EH (cell line): ENCODE measurements around the gene KCTD21.

ENCODE experiments used
- DNase-seq: peaks from one replicate; pipeline ENCODE4 v3.0.0-alpha.2; 2015; ENCODE audit warnings: low read depth

The KCTD21 gene

DNA sequence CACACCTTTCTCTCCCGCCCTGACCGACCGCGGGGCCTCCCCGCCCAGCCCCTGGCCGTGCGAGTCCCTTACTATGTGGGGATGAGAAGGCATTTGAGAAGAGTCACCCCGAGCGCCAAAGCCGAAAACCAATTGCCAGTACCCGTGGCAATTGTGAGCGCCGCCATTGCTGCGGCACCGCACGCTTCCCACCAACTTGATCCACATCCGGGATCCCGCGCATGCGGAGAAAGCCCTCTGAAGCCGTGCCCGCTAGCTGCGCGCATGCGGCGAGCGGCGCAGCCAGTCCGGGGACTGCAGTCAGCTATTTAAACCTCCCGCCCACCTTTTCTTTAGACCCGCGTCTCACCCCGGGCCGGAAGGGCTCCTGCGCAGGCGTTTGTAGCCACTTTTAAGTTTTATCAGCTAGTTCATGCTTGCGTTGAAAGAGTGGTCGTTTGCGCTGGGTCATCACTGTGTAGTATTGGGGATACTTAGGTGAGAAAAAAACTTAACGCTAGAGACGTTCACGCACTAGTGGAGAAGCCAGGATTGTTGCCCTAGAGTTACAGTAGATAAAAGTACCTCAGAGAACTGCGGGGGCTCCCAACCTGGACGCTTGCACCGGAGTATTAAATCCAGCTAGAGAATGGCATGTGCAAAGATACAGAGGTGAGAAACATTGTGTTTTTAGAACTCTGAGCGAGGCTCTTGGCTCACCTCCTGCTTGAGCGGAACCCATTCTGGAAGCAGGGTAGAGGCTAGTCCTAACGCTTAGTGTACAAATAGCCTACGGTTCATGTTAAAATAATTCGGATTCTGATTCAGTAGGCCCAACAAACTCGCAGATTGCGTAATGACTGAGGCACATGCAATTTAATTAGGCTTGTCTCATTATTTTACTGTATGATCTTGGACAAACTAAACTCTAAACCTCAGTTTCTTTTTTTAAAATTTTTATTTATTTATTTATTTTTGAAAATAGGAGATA lies 48.7 kb downstream of the KCTD21 start, which contains the start of gene ALG8:
TSS of gene ALG8 (minus strand) at position 205 of the 970 bp plus-strand sequence. CDS start at position 167, 38 bp downstream.
- peak; percentile 96 for DNase-seq

DNA sequence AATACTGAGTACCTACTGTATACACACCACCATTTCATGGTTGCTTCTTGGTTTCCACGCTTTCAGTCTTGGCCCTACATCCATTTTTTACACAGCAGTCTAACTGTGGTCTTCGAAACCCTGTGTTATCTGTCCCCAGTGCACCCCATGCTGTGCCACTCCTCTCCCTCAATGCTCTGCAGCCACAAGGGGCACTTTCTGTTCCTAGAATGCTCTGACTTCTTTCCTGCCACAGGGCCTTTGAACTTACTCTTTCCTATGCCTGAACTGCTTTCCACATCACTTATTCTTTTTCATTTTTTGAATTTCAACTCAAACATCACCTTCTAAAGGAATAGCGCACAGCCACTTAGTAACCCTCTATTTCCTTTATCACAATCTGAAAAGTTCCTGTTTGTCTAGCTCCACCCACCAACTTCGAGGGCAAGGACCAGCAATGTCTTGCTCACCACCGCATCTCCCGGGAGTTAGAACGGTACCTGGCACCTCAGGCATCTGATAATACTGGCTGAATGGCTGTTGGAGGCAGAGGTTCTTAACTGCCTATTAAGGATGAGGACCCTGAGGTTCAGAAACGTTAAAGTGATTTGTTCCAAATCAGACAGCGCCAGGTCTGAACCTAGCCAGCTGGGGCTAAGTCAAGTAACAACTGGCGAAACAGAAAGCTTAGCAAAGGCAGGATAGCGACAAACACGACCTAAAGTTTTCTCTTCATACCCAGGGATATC lies 49.6 kb downstream of the KCTD21 start:
- peak; percentile 37 for DNase-seq

DNA sequence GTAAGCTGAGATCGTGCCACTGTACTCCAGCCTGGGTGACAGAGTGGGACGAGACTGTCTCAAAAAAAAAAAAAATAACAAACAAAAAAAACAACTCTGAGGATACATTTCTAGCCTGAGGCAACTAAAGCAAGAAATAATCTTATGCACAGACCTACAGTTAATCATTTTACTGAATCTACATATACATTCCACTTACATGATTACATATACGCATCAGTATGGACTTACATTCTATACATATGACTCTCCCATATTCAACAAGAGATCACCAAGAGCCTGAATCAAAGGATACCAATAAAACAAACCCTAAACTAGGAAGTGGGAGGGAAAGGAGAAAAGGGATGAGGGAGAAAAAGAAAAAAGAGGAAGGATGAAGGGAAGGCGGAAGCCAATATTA lies 50.1 kb downstream of the KCTD21 start:
- DNase-seq = peak; percentile 12

DNA sequence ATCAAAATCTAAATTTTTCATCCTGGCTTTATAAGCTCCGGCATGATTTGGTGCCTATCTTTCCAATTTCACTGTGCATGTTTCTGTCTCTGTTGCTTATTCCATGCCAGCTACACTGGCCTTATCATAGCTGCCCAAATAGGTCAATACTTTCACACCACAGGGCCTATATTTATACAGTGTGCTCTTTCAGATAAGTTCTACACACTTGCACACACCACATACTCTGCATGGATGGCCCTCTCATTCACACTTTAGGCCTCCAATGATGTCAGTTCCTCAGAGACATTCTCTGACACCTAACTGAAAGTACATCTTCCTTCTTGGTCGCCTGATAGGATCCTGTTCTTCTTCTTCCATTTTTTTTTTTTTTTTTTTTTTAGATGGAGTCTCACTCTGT lies 56.0 kb downstream of the KCTD21 start:
- DNase-seq = no peak

DNA sequence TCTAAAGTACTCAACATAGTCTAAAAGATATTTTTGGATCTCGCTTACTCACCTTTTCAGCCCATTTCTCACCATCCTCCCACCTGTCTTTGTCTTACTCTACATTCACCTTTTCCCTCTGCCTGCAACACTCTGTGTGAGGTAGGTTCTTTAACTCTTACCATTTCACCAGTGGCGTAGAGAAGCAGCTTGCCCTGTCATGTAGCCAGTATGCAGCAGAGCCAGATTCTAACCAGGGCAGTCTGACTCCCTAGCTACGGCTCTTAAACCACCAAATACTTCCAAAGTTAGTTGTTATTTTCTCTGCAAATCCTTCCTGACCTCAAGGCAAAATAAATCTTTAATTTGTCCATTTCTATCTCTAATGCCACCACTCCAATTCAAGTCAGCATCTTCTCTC lies 56.5 kb downstream of the KCTD21 start:
- peak; percentile 37 for DNase-seq

DNA sequence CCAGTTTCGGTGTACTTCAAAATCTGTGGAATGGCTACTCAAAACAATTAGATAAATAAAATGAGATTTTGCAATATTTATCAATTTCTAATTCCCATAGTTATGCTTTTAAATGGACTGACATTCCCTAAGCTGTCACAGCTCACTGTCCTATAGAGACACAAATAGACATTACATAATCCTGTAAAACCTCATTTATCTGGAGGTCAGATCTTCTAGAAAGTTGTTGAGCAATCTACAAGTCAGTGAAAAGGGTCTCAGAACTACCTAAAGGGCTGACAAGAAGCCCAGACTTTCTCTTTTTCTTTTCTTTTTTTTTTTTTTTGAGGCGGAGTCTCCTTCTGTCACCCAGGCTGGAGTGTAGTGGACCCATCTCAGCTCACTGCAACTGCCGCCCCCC lies 61.0 kb downstream of the KCTD21 start:
- DNase-seq = peak; percentile 7
